LNCaP clone FGC (cell line): Measurements from ENCODE around the gene TRIOBP.
"Not testable (repeated sequence)": the region's sequence is repeated elsewhere in the genome, so short reads cannot be mapped to it uniquely, and the experiment has no call there.

Experiments used
- DNase-seq: peaks from one replicate; pipeline ENCODE4 v3.0.0-alpha.2; 2011; ENCODE audit warnings: low read depth
- H3K4me3 ChIP-seq: 2 replicates; pipeline ENCODE4 v1.5.1; 2011; ENCODE audit warnings: mild to moderate bottlenecking, low read depth, low read length, control low read depth
- TF ChIP-seq, protein P1 (sequence below): IDR thresholded peaks from 2 replicates; pipeline ENCODE4 v1.5.1; 2012; ENCODE audit warnings: mild to moderate bottlenecking; ENCODE audit not compliant: control insufficient read depth, insufficient read depth; ENCODE audit errors: extremely low read depth

TRIOBP gene

DNA sequence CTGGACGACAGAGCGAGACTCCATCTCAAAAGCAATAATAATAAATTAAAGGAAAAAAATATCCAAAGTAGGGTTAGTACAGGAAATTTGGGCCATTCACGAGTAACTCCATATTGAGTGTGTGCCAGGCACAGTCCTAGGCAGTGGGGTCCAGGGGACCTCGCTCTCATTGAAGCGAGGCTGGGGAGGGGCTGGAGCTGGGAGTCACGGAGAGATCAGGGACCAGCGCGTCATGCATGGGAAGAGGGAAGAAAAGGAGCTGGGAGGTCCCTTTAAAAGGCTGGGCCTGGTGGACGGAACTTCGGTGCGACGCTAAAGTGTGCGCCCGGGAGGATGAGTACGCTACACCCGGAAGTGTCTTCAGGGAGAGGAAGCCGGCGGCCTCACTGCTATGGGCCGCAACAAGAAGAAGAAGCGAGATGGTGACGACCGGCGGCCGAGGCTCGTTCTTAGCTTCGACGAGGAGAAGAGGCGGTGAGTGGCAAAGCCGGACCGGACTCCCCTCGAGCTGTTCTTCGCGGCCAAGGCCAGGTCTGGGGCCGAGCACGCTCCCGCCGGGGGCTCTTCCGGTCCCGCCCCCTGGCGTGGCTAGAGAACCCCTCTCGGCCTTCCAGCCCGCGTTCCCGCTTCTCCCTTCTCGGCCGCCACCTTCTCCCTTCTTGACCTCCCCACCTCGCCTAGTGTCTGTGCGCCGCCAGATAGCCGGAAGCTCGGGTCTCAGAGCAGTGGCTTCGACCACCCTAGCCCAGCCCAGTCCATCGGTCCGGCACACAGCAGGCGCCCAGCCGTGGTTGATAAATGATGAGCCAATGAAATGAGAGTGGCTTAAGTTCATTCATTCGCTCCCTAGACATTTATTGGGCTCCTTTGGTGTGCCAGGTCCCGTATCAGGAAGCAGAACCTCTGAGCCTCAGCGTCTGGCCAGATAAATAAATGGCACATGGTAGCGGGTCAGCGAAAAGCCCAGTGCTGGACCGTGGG, 10.6 kb upstream of the TRIOBP start, which contains the start of gene NOL12:
NOL12 (plus strand) TSS at position 342 of the 981 bp plus-strand sequence; CDS start at position 392, 50 bp downstream.
- TF ChIP-seq, protein P1, sequence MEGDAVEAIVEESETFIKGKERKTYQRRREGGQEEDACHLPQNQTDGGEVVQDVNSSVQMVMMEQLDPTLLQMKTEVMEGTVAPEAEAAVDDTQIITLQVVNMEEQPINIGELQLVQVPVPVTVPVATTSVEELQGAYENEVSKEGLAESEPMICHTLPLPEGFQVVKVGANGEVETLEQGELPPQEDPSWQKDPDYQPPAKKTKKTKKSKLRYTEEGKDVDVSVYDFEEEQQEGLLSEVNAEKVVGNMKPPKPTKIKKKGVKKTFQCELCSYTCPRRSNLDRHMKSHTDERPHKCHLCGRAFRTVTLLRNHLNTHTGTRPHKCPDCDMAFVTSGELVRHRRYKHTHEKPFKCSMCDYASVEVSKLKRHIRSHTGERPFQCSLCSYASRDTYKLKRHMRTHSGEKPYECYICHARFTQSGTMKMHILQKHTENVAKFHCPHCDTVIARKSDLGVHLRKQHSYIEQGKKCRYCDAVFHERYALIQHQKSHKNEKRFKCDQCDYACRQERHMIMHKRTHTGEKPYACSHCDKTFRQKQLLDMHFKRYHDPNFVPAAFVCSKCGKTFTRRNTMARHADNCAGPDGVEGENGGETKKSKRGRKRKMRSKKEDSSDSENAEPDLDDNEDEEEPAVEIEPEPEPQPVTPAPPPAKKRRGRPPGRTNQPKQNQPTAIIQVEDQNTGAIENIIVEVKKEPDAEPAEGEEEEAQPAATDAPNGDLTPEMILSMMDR, result 0 out of 2 replicates have a peak, but pooled peaks have one; percentile 1
- peak within 1 kb of the TSS; percentile 93 for H3K4me3 ChIP-seq
- DNase-seq, result peak; percentile 69

GRCh38 chr22:37690407-37690806, 6.4 kb upstream of the TRIOBP start:
- TF ChIP-seq, protein P1, result no peak
- H3K4me3 ChIP-seq, result no peak overlapping the region

GRCh38 chr22:37690901-37691504, 5.8 kb upstream of the TRIOBP start:
- no peak overlapping the region for H3K4me3 ChIP-seq
- TF ChIP-seq, protein P1, result no peak
- DNase-seq, result no peak

More at GRCh38 chr22:37690407-37690806, 6.4 kb upstream of the TRIOBP start:
- DNase-seq, result no peak

DNA sequence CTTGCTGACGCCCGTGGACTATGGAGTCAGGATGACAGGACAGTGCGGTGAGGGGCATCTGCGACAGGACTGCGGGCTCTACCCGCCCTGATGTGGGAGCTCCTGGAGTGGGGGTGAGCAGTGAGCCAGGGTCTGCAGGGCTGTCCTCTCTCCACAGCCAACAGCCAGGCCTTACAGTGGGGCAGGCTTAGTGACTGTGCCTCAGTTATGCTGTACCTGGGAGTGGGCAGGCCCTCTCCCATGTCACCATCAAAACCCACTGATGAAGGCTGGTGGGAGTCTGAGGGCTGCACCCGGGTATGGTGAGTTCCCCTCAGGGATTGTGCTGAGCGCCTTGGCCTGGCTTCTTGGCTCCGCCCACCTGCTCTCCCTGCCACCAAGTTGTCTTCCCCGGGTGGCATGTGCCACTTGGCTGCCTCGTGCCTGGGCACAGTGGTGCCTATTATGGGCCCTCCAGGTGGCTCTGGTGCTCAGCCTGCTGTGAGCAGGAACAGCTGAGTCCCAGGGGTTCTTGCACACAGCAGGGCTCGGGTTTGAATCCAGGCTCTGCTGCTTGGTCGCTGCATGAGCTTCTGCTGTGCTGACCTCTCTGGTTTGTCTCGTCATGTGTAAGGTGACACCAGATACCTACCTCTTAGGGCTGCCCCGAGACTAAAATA, 4.1 kb upstream of the TRIOBP start:
- no peak for DNase-seq
- no peak overlapping the region for H3K4me3 ChIP-seq
- TF ChIP-seq, protein P1, result no peak

DNA sequence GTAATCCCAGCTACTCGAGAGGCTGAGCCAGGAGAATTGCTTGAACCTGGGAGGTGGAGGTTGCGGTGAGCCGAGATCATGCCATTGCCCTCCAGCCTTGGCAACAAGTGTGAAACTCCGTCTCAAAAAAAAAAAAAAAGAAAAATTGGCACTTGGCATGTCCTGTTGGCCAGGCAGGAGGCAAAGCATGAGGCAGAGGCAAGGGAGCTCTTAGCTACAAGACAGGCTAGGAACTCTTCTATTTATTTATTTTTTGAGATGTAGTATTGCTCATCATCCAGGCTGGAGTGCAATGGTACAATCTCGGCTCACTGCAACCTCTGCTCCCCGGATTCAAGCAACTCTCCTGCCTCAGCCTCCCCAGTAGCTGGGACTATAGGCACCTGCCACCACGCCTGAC, 2.7 kb upstream of the TRIOBP start:
- H3K4me3 ChIP-seq, DNase-seq: not testable (repeated sequence)

- not testable (repeated sequence) for DNase-seq
- H3K4me3 ChIP-seq, result peak overlapping the region; percentile 45
These were observed 590 bp upstream of the TRIOBP start for GRCh38 chr22:37696260-37696656.

DNA sequence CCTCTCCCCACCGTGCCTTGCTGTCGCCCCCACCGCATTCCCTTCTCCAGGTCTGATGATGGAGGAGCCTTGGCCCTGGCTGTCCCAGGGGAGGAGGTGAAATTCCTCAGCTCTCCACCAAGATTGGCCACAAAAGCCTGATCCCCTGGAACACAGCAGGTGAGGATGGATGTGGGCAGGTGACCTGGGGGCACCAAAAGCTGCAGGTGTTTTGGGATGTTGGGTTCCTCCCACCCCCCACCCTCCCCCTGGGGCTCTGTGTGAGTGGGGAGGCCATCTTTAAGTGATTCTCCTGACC, 639 bp downstream of the TRIOBP start:
- no peak for DNase-seq
- TF ChIP-seq, protein P1, result no peak
- H3K4me3 ChIP-seq, result peak overlapping the region; percentile 45
